Measurements from ENCODE around the gene PLB1. TPM values are rescaled to one million over a fixed set of nuclear protein-coding genes. Genes with fewer than 3 reads are reported as not detected.

Gene PLB1
- polyA plus RNA-seq, 2 donors, result 0.94 to 1.3 TPM

- Histone ChIP-seq H3K9me3 (ENCODE audit: control insufficient read depth in 2 of 2, insufficient read depth in 1 of 2, low read depth in 1 of 2, low read length in 1 of 2) (no peaks in the 10 kb centered on the region), H3K36me3 (ENCODE audit: control insufficient read depth in 2 of 2, insufficient read depth in 2 of 2, low read length in 1 of 2) (no peaks in the 10 kb centered on the region), H3K4me1 (ENCODE audit: control insufficient read depth in 2 of 2, insufficient read depth in 2 of 2, low read length in 1 of 2) (peaks cover 0 to 13% of the 10 kb centered on the region in 2 donors), H3K27ac (ENCODE audit: low read depth in 2 of 2, low read length in 1 of 2) (peak overlapping the region in 1 of 2 donors; percentile 43), H3K4me3 (ENCODE audit: low read depth in 1 of 2, low read length in 2 of 2) (no peak overlapping the region), H3K27me3 (ENCODE audit: control insufficient read depth in 1 of 2, insufficient read depth in 2 of 2, low read length in 2 of 2) (no peaks in the 10 kb centered on the region)
- 82 to 84% methylated on average over 14 of the region's 14 CpGs for WGBS, 2 donors
These were observed 144.5 kb downstream of the PLB1 start for GRCh38 chr2:28640260-28640907.

- Histone ChIP-seq H3K27ac (ENCODE audit: low read depth in 2 of 2, low read length in 1 of 2) (no peak overlapping the region), H3K4me1 (ENCODE audit: control insufficient read depth in 2 of 2, insufficient read depth in 2 of 2, low read length in 1 of 2) (peaks cover 0 to 13% of the 10 kb centered on the region in 2 donors), H3K9me3 (ENCODE audit: control insufficient read depth in 2 of 2, insufficient read depth in 1 of 2, low read depth in 1 of 2, low read length in 1 of 2) (no peaks in the 10 kb centered on the region), H3K36me3 (ENCODE audit: control insufficient read depth in 2 of 2, insufficient read depth in 2 of 2, low read length in 1 of 2) (no peaks in the 10 kb centered on the region), H3K27me3 (ENCODE audit: control insufficient read depth in 1 of 2, insufficient read depth in 2 of 2, low read length in 2 of 2) (no peaks in the 10 kb centered on the region), H3K4me3 (ENCODE audit: low read depth in 1 of 2, low read length in 2 of 2) (no peak overlapping the region)
- 92% methylated on average over 13 of the region's 13 CpGs for WGBS, 2 donors
These were observed 145.0 kb downstream of the PLB1 start for GRCh38 chr2:28640908-28641300.

GRCh38 chr2:28642796-28643195 is 146.9 kb downstream of the PLB1 start:
- Histone ChIP-seq H3K27ac (ENCODE audit: low read depth in 2 of 2, low read length in 1 of 2) (peak overlapping the region; percentile 16 to 64), H3K36me3 (ENCODE audit: control insufficient read depth in 2 of 2, insufficient read depth in 2 of 2, low read length in 1 of 2) (no peaks in the 10 kb centered on the region), H3K4me3 (ENCODE audit: low read depth in 1 of 2, low read length in 2 of 2) (no peak overlapping the region), H3K27me3 (ENCODE audit: control insufficient read depth in 1 of 2, insufficient read depth in 2 of 2, low read length in 2 of 2) (no peaks in the 10 kb centered on the region), H3K9me3 (ENCODE audit: control insufficient read depth in 2 of 2, insufficient read depth in 1 of 2, low read depth in 1 of 2, low read length in 1 of 2) (no peaks in the 10 kb centered on the region), H3K4me1 (ENCODE audit: control insufficient read depth in 2 of 2, insufficient read depth in 2 of 2, low read length in 1 of 2) (peaks cover 0 to 10% of the 10 kb centered on the region in 2 donors)
- 95 to 98% methylated on average over 13 of the region's 13 CpGs for WGBS, 2 donors

- H3K4me1 ChIP-seq (ENCODE audit: control insufficient read depth in 2 of 2, insufficient read depth in 2 of 2, low read length in 1 of 2), result peaks cover 0 to 11% of the 10 kb centered on the region in 2 donors
- peak overlapping the region; percentile 20 to 64 for H3K27ac ChIP-seq (ENCODE audit: low read depth in 2 of 2, low read length in 1 of 2)
- no peaks in the 10 kb centered on the region for H3K36me3 ChIP-seq (ENCODE audit: control insufficient read depth in 2 of 2, insufficient read depth in 2 of 2, low read length in 1 of 2)
- H3K9me3 ChIP-seq (ENCODE audit: control insufficient read depth in 2 of 2, insufficient read depth in 1 of 2, low read depth in 1 of 2, low read length in 1 of 2), result no peaks in the 10 kb centered on the region
- WGBS, 2 donors, result 62 to 68% methylated on average over 6 of the region's 6 CpGs
- H3K27me3 ChIP-seq (ENCODE audit: control insufficient read depth in 1 of 2, insufficient read depth in 2 of 2, low read length in 2 of 2), result no peaks in the 10 kb centered on the region
- no peak overlapping the region for H3K4me3 ChIP-seq (ENCODE audit: low read depth in 1 of 2, low read length in 2 of 2)
These were observed 147.5 kb downstream of the PLB1 start for GRCh38 chr2:28643327-28643726.

GRCh38 chr2:28643911-28644334 is 148.1 kb downstream of the PLB1 start:
- 39 to 42% methylated on average over 11 of the region's 11 CpGs for WGBS, 2 donors
- H3K4me3 ChIP-seq (ENCODE audit: low read depth in 1 of 2, low read length in 2 of 2), result no peak overlapping the region
- no peaks in the 10 kb centered on the region for H3K36me3 ChIP-seq (ENCODE audit: control insufficient read depth in 2 of 2, insufficient read depth in 2 of 2, low read length in 1 of 2)
- H3K9me3 ChIP-seq (ENCODE audit: control insufficient read depth in 2 of 2, insufficient read depth in 1 of 2, low read depth in 1 of 2, low read length in 1 of 2), result no peaks in the 10 kb centered on the region
- H3K4me1 ChIP-seq (ENCODE audit: control insufficient read depth in 2 of 2, insufficient read depth in 2 of 2, low read length in 1 of 2), result peaks cover 3 to 11% of the 10 kb centered on the region in 2 donors
- no peaks in the 10 kb centered on the region for H3K27me3 ChIP-seq (ENCODE audit: control insufficient read depth in 1 of 2, insufficient read depth in 2 of 2, low read length in 2 of 2)
- peak overlapping the region; percentile 20 to 65 for H3K27ac ChIP-seq (ENCODE audit: low read depth in 2 of 2, low read length in 1 of 2)

GRCh38 chr2:28644760-28645159 is 148.9 kb downstream of the PLB1 start:
- Histone ChIP-seq H3K27me3 (ENCODE audit: control insufficient read depth in 1 of 2, insufficient read depth in 2 of 2, low read length in 2 of 2) (no peaks in the 10 kb centered on the region), H3K9me3 (ENCODE audit: control insufficient read depth in 2 of 2, insufficient read depth in 1 of 2, low read depth in 1 of 2, low read length in 1 of 2) (no peaks in the 10 kb centered on the region), H3K4me1 (ENCODE audit: control insufficient read depth in 2 of 2, insufficient read depth in 2 of 2, low read length in 1 of 2) (peaks cover 3 to 12% of the 10 kb centered on the region in 2 donors), H3K27ac (ENCODE audit: low read depth in 2 of 2, low read length in 1 of 2) (peak overlapping the region; percentile 19 to 54), H3K4me3 (ENCODE audit: low read depth in 1 of 2, low read length in 2 of 2) (no peak overlapping the region), H3K36me3 (ENCODE audit: control insufficient read depth in 2 of 2, insufficient read depth in 2 of 2, low read length in 1 of 2) (no peaks in the 10 kb centered on the region)
- WGBS, 2 donors, result 77 to 79% methylated on average over 7 of the region's 7 CpGs

GRCh38 chr2:28645553-28645952 is 149.7 kb downstream of the PLB1 start:
- 76 to 83% methylated on average over 2 of the region's 2 CpGs for WGBS, 2 donors

GRCh38 chr2:28647682-28648081 is 151.8 kb downstream of the PLB1 start:
- no peak overlapping the region for H3K27ac ChIP-seq (ENCODE audit: low read depth in 2 of 2, low read length in 1 of 2)
- H3K4me1 ChIP-seq (ENCODE audit: control insufficient read depth in 2 of 2, insufficient read depth in 2 of 2, low read length in 1 of 2), result peaks cover 3 to 11% of the 10 kb centered on the region in 2 donors
- no peaks in the 10 kb centered on the region for H3K27me3 ChIP-seq (ENCODE audit: control insufficient read depth in 1 of 2, insufficient read depth in 2 of 2, low read length in 2 of 2)
- H3K36me3 ChIP-seq (ENCODE audit: control insufficient read depth in 2 of 2, insufficient read depth in 2 of 2, low read length in 1 of 2), result no peaks in the 10 kb centered on the region
- no peak overlapping the region for H3K4me3 ChIP-seq (ENCODE audit: low read depth in 1 of 2, low read length in 2 of 2)
- no peaks in the 10 kb centered on the region for H3K9me3 ChIP-seq (ENCODE audit: control insufficient read depth in 2 of 2, insufficient read depth in 1 of 2, low read depth in 1 of 2, low read length in 1 of 2)
- 61 to 68% methylated on average over 4 of the region's 4 CpGs for WGBS, 2 donors

More at GRCh38 chr2:28645553-28645952, 149.7 kb downstream of the PLB1 start:
- no peaks in the 10 kb centered on the region for H3K9me3 ChIP-seq (ENCODE audit: control insufficient read depth in 2 of 2, insufficient read depth in 1 of 2, low read depth in 1 of 2, low read length in 1 of 2)
- peak overlapping the region in 1 of 2 donors; percentile 15 for H3K27ac ChIP-seq (ENCODE audit: low read depth in 2 of 2, low read length in 1 of 2)
- peaks cover 3 to 11% of the 10 kb centered on the region in 2 donors for H3K4me1 ChIP-seq (ENCODE audit: control insufficient read depth in 2 of 2, insufficient read depth in 2 of 2, low read length in 1 of 2)
- no peaks in the 10 kb centered on the region for H3K27me3 ChIP-seq (ENCODE audit: control insufficient read depth in 1 of 2, insufficient read depth in 2 of 2, low read length in 2 of 2)
- H3K4me3 ChIP-seq (ENCODE audit: low read depth in 1 of 2, low read length in 2 of 2), result no peak overlapping the region
- no peaks in the 10 kb centered on the region for H3K36me3 ChIP-seq (ENCODE audit: control insufficient read depth in 2 of 2, insufficient read depth in 2 of 2, low read length in 1 of 2)

GRCh38 chr2:28648147-28648546 is 152.3 kb downstream of the PLB1 start:
- Histone ChIP-seq H3K27me3 (ENCODE audit: control insufficient read depth in 1 of 2, insufficient read depth in 2 of 2, low read length in 2 of 2) (no peaks in the 10 kb centered on the region), H3K27ac (ENCODE audit: low read depth in 2 of 2, low read length in 1 of 2) (peak overlapping the region; percentile 58 to 71), H3K9me3 (ENCODE audit: control insufficient read depth in 2 of 2, insufficient read depth in 1 of 2, low read depth in 1 of 2, low read length in 1 of 2) (no peaks in the 10 kb centered on the region), H3K4me1 (ENCODE audit: control insufficient read depth in 2 of 2, insufficient read depth in 2 of 2, low read length in 1 of 2) (peaks cover 3 to 10% of the 10 kb centered on the region in 2 donors), H3K4me3 (ENCODE audit: low read depth in 1 of 2, low read length in 2 of 2) (no peak overlapping the region), H3K36me3 (ENCODE audit: control insufficient read depth in 2 of 2, insufficient read depth in 2 of 2, low read length in 1 of 2) (no peaks in the 10 kb centered on the region)
- 40 to 41% methylated on average over 3 of the region's 3 CpGs for WGBS, 2 donors

Data from esophagus (tissue), 2 donors.